ENCODE measurements around the gene KLHDC4.

DNA sequence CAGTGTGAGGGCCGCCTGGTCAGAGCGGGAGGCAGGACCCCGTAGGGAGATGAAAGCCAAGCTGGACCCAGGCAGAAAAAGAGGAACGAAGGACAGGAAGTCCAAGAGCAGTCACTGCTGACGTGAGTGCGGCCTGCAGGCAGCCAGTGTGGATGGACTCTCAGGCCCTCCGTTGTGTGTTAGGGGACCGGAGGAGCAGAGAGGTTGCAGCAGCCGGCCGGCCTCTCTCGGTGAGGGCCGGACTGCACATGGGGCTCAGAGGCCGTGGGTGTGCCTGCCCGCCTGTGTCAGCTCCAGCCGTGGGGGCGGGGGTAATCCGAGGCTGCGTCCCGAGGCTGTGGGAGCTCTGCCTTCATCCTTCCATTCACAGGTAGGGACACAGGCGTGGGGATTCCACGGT, 96.1 kb downstream of the KLHDC4 start:
- TF ChIP-seq CTCF (conservative IDR thresholded peaks at IDR 0.05; ENCODE audit: low read depth, low read length) (no peak), SMC3 (IDR thresholded peaks at IDR 0.05; ENCODE audit: low read depth, low read length) (no peak)

Measured in IMR-90 (cell line).